GM15510 (cell line): ENCODE measurements around the gene SNTG2.

Experiments
- POLR2A ChIP-seq: IDR thresholded peaks from 3 replicates; pipeline ENCODE4 v1.6.1; 2011; ENCODE audit warnings: borderline replicate concordance; ENCODE audit not compliant: insufficient read length; ENCODE audit errors: extremely low read depth

SNTG2 gene

GRCh38 chr2:1306687-1307516 lies 356.3 kb downstream of the SNTG2 start:
- TF ChIP-seq POLR2A, result no peak

GRCh38 chr2:1307670-1308069 lies 357.0 kb downstream of the SNTG2 start:
- TF ChIP-seq POLR2A, result no peak

GRCh38 chr2:1308678-1309077 lies 358.0 kb downstream of the SNTG2 start:
- TF ChIP-seq POLR2A, result no peak

GRCh38 chr2:1309507-1309906 lies 358.9 kb downstream of the SNTG2 start:
- no peak for TF ChIP-seq POLR2A

GRCh38 chr2:1310202-1310601 lies 359.6 kb downstream of the SNTG2 start:
- TF ChIP-seq POLR2A, result no peak

- TF ChIP-seq POLR2A, result no peak
These were observed 360.2 kb downstream of the SNTG2 start for GRCh38 chr2:1310866-1311265.

- TF ChIP-seq POLR2A, result no peak
These were observed 362.7 kb downstream of the SNTG2 start for GRCh38 chr2:1313240-1313924.

GRCh38 chr2:1314254-1314653 lies 363.6 kb downstream of the SNTG2 start:
- TF ChIP-seq POLR2A, result no peak

- TF ChIP-seq POLR2A, result no peak
These were observed 367.8 kb downstream of the SNTG2 start for GRCh38 chr2:1318366-1319009.

- TF ChIP-seq POLR2A, result no peak
These were observed 368.7 kb downstream of the SNTG2 start for GRCh38 chr2:1319393-1319792.

GRCh38 chr2:1321321-1321720 lies 370.7 kb downstream of the SNTG2 start:
- TF ChIP-seq POLR2A, result no peak

GRCh38 chr2:1324884-1325283 lies 374.2 kb downstream of the SNTG2 start:
- TF ChIP-seq POLR2A, result no peak

- no peak for TF ChIP-seq POLR2A
These were observed 378.0 kb downstream of the SNTG2 start for GRCh38 chr2:1328684-1329083.

- no peak for TF ChIP-seq POLR2A
These were observed 388.9 kb downstream of the SNTG2 start for GRCh38 chr2:1339388-1340140.

- TF ChIP-seq POLR2A, result no peak
These were observed 389.5 kb downstream of the SNTG2 start for GRCh38 chr2:1340141-1340512.
